Testis (tissue), 3 donors: ENCODE measurements around the gene LRRC56. TPM values are rescaled to one million over a fixed set of nuclear protein-coding genes. Genes with fewer than 3 reads are reported as not detected.

ENCODE experiments used
- DNase-seq: peaks from one replicate; pipeline ENCODE4 v3.0.0-alpha.2; 2019
- H3K27ac ChIP-seq, 2 donors: fragments of 200-600 bp; sonication (generic); one replicate each; pipeline ENCODE4 v1.5.1; 2019
- H3K27me3 ChIP-seq: fragments of 200-600 bp; sonication (generic); one replicate; pipeline ENCODE4 v1.5.1; 2019
- H3K36me3 ChIP-seq: fragments of 200-600 bp; sonication (generic); one replicate; pipeline ENCODE4 v1.5.1; 2017; ENCODE audit warnings: low read depth; ENCODE audit errors: missing control alignments
- H3K4me1 ChIP-seq: fragments of 200-600 bp; sonication (generic); one replicate; pipeline ENCODE4 v1.5.1; 2019
- H3K4me3 ChIP-seq, 2 donors: fragments of 200-600 bp; sonication (generic); one replicate each; pipeline ENCODE4 v1.5.1; 2017 to 2019
- H3K9me3 ChIP-seq: fragments of 200-600 bp; sonication (generic); one replicate; pipeline ENCODE4 v1.5.1; 2017
- CTCF ChIP-seq, 3 experiments: fragments of 450-650 bp in 2 of 3; fragments of 200-600 bp in 1 of 3; sonication (generic) in 1 of 3; IDR thresholded peaks; one replicate each; pipeline ENCODE4 v1.5.1; 2016 to 2019; ENCODE audit warnings: antibody characterized with exemption in 3 of 3, mild to moderate bottlenecking in 2 of 3, moderate library complexity in 1 of 3
- POLR2A ChIP-seq: fragments of 450-650 bp; IDR thresholded peaks from one replicate; pipeline ENCODE4 v1.6.1; 2017; ENCODE audit warnings: antibody characterized with exemption, mild to moderate bottlenecking, moderate library complexity
- WGBS, 2 donors: methylation state at CpG; one replicate each; pipeline ENCODE4 v1.1.5; 2018; 5-methylcytosine and 5-hydroxymethylcytosine counted together
- intact Hi-C: fragments of 100-400 bp; cut with DNase I; formaldehyde crosslinking; loops from one replicate; pipeline ENCODE4 v1.15.1; 2023; ENCODE audit warnings: low total_unique reads
- polyA plus RNA-seq: library from polyadenylated mRNA; stranded (reverse); fragments of 350-450 nt; fragmentation: Illumina TruSeq; extraction: RNeasy Lipid Tissue Mini Kit (QIAGEN cat#74804); gene quantifications from one replicate; pipeline ENCODE4 v1.2.3, GENCODE V29; 2014; ENCODE audit warnings: low read depth, low replicate concordance; ENCODE audit not compliant: insufficient read depth
- total RNA-seq, 2 donors: library from RNA; depleted of rRNA; stranded (reverse); fragments of >200 nt; gene quantifications; one replicate each; pipeline ENCODE4 v1.2.3, GENCODE V29; 2016

Gene LRRC56
- total and polyA plus RNA-seq, 3 donors from 2014 or later: 11.6 to 23.5 (median 22.2) TPM

GRCh38 chr11:563812-564578 lies 26.7 kb downstream of the LRRC56 start:
- intact Hi-C loops: no loop called here
- H3K9me3 ChIP-seq: no peaks in the 10 kb centered on the region
- 85 to 88% methylated on average over 6 to 12 of the region's 12 CpGs for WGBS, 2 donors
- no peak overlapping the region for H3K27ac ChIP-seq
- no peak for TF ChIP-seq POLR2A
- H3K27me3 ChIP-seq: no peaks in the 10 kb centered on the region
- no peaks in the 10 kb centered on the region for H3K36me3 ChIP-seq
- DNase-seq: no peak
- peaks cover 7% of the 10 kb centered on the region for H3K4me1 ChIP-seq
- no peak overlapping the region for H3K4me3 ChIP-seq

- no peaks in the 10 kb centered on the region for H3K27me3 ChIP-seq
- no peak for DNase-seq
- no peak for TF ChIP-seq POLR2A
- no peak for TF ChIP-seq CTCF (IDR thresholded peaks at IDR 0.05)
- peaks cover 14% of the 10 kb centered on the region for H3K4me1 ChIP-seq
- no peaks in the 10 kb centered on the region for H3K9me3 ChIP-seq
- H3K4me3 ChIP-seq: no peak overlapping the region
- 88 to 93% methylated on average over 3 to 11 of the region's 12 CpGs for WGBS, 2 donors
- no peaks in the 10 kb centered on the region for H3K36me3 ChIP-seq
- intact Hi-C loops: no loop called here
- H3K27ac ChIP-seq: no peak overlapping the region
These were observed 28.7 kb downstream of the LRRC56 start for GRCh38 chr11:565921-566509.

- H3K36me3 ChIP-seq: no peaks in the 10 kb centered on the region
- no peak for DNase-seq
- peaks cover 14% of the 10 kb centered on the region for H3K4me1 ChIP-seq
- 85 to 92% methylated on average over 11 to 18 of the region's 18 CpGs for WGBS, 2 donors
- no peak overlapping the region for H3K27ac ChIP-seq
- intact Hi-C loops: no loop called here
- no peak overlapping the region for H3K4me3 ChIP-seq
- no peaks in the 10 kb centered on the region for H3K9me3 ChIP-seq
- no peak for TF ChIP-seq CTCF (IDR thresholded peaks at IDR 0.05)
- no peak for TF ChIP-seq POLR2A
- H3K27me3 ChIP-seq: no peaks in the 10 kb centered on the region
These were observed 29.8 kb downstream of the LRRC56 start for GRCh38 chr11:567011-567628.

- intact Hi-C loops: no loop called here
- peak overlapping the region; percentile 59 to 61 for H3K4me3 ChIP-seq
These were observed 30.4 kb downstream of the LRRC56 start for GRCh38 chr11:567629-568292.

More at GRCh38 chr11:567629-568292, 30.4 kb downstream of the LRRC56 start:
- H3K36me3 ChIP-seq: no peaks in the 10 kb centered on the region
- H3K9me3 ChIP-seq: no peaks in the 10 kb centered on the region
- no peaks in the 10 kb centered on the region for H3K27me3 ChIP-seq
- peak overlapping the region; percentile 68 to 87 for H3K27ac ChIP-seq
- no peak for DNase-seq
- TF ChIP-seq POLR2A (no peak), CTCF (IDR thresholded peaks at IDR 0.05) (no peak)
- 20 to 55% methylated on average over 9 to 33 of the region's 41 CpGs for WGBS, 2 donors
- H3K4me1 ChIP-seq: peaks cover 14% of the 10 kb centered on the region
